Cardiac muscle cell (in vitro differentiated cells and primary cell): Measurements from ENCODE around the gene CREM. TPM values are rescaled to one million over a fixed set of nuclear protein-coding genes. Genes with fewer than 3 reads are reported as not detected.

Experiments used
- DNase-seq, 2 donors: peaks; one replicate each; pipeline versions ENCODE4 v3.0.0 to v3.0.0-alpha.2; 2010 to 2017; ENCODE audit warnings: low read depth in 1 of 2, low spot score in 1 of 2
- H3K27ac ChIP-seq: fragments of 200-600 bp; sonication (generic); 2 replicates; pipeline ENCODE4 v1.5.1; 2016
- H3K27me3 ChIP-seq: fragments of 200-600 bp; sonication (generic); 2 replicates; pipeline ENCODE4 v1.6.0; 2016; ENCODE audit warnings: control low read depth
- H3K36me3 ChIP-seq: fragments of 200-600 bp; sonication (generic); 2 replicates; pipeline ENCODE4 v1.5.1; 2016; ENCODE audit warnings: control low read depth
- H3K4me1 ChIP-seq: fragments of 200-600 bp; sonication (generic); 2 replicates; pipeline ENCODE4 v1.8.1; 2017; ENCODE audit warnings: low read depth, mild to moderate bottlenecking, mixed run types
- H3K4me3 ChIP-seq: fragments of 200-600 bp; sonication (generic); 2 replicates; pipeline ENCODE4 v1.5.1; 2016; ENCODE audit warnings: mild to moderate bottlenecking
- H3K9me3 ChIP-seq: fragments of 200-600 bp; sonication (generic); 2 replicates; pipeline ENCODE4 v1.5.1; 2017; ENCODE audit warnings: low read depth, mild to moderate bottlenecking, control low read depth
- polyA plus RNA-seq: library from polyadenylated mRNA; unstranded; fragments of >200 nt; fragmentation: Nextera tagmentation; extraction: Ambion mirVana; gene quantifications from 2 replicates; pipeline ENCODE4 v1.2.1, GENCODE V29; 2016
- total RNA-seq: library from RNA; depleted of rRNA; stranded (reverse); fragments of >200 nt; gene quantifications from 2 replicates; pipeline ENCODE4 v1.2.3, GENCODE V29; 2016
- TF ChIP-seq, protein P1 (sequence below): IDR thresholded peaks from 2 replicates; pipeline ENCODE4 v1.5.1; 2012; ENCODE audit warnings: low read depth, mild to moderate bottlenecking, low read length

CREM gene
- total and polyA plus RNA-seq, 2 experiments from 2014 or later = 415 to 486 TPM

DNA sequence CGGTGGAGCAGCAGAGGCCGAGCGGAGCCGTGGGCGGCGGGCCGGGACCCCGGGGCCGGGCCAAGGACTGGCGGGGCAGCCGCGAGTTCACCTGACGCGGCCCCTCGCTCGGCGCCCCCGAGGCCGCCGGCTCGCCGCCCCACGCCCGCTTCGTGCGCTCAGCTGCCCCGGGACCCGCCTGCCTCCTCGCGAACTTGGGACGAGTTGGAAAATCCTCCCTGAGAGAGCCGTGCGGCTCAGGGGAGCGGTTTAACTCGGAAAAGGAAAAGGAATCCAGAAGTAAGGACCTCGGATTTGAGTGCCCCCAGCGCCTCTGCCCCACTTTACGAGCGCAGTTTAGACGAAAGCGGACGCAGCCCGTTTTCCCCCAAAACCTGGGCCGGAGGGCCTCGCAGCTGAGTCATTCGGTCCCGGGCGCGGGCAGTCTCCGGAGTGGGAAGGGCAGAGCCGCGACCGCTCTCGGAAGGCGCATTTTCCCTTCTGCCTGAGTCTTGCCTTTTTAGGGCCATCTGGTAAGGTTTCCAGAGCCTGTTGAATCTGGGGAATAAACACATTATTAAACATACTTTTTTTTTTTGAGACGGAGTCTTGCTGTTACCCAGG, 744 bp downstream of the CREM start:
- H3K9me3 ChIP-seq = no peaks in the 10 kb centered on the region
- no peaks in the 10 kb centered on the region for H3K36me3 ChIP-seq
- TF ChIP-seq, protein P1, sequence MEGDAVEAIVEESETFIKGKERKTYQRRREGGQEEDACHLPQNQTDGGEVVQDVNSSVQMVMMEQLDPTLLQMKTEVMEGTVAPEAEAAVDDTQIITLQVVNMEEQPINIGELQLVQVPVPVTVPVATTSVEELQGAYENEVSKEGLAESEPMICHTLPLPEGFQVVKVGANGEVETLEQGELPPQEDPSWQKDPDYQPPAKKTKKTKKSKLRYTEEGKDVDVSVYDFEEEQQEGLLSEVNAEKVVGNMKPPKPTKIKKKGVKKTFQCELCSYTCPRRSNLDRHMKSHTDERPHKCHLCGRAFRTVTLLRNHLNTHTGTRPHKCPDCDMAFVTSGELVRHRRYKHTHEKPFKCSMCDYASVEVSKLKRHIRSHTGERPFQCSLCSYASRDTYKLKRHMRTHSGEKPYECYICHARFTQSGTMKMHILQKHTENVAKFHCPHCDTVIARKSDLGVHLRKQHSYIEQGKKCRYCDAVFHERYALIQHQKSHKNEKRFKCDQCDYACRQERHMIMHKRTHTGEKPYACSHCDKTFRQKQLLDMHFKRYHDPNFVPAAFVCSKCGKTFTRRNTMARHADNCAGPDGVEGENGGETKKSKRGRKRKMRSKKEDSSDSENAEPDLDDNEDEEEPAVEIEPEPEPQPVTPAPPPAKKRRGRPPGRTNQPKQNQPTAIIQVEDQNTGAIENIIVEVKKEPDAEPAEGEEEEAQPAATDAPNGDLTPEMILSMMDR = no peak
- peak overlapping the region; percentile 93 for H3K4me3 ChIP-seq
- DNase-seq = peak; percentile 24 to 76
- H3K27ac ChIP-seq = peak overlapping the region; percentile 100
- no peaks in the 10 kb centered on the region for H3K27me3 ChIP-seq
- H3K4me1 ChIP-seq = peaks cover 34% of the 10 kb centered on the region

DNA sequence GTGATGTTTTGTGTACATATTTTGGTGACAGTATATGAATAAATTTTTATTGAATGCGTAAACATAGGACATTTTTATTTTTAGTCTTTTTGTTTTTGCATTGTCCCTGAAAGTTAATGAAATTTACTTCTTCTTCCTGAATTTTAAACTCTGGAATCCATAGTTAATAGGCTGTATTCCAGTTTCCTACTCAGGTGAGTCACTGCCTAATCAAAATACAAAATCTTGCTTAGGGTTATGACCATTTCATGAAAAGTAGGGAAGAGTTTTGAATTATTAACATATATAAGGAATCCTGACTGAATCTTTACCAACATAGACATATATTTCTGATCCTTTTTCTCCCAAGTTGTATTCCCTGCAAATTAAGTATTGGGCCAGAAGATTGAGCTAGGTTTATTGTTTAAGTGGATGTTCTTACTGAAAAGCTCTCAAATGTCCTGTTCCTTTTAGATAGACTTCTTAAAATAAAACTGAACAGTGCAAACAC, 2.6 kb downstream of the CREM start:
- Histone ChIP-seq H3K4me1 (peaks cover 33% of the 10 kb centered on the region), H3K36me3 (no peaks in the 10 kb centered on the region), H3K9me3 (no peaks in the 10 kb centered on the region), H3K4me3 (peak overlapping the region; percentile 93), H3K27ac (peak overlapping the region; percentile 100), H3K27me3 (no peaks in the 10 kb centered on the region)
- TF ChIP-seq, protein P1 = no peak
- no peak for DNase-seq

DNA sequence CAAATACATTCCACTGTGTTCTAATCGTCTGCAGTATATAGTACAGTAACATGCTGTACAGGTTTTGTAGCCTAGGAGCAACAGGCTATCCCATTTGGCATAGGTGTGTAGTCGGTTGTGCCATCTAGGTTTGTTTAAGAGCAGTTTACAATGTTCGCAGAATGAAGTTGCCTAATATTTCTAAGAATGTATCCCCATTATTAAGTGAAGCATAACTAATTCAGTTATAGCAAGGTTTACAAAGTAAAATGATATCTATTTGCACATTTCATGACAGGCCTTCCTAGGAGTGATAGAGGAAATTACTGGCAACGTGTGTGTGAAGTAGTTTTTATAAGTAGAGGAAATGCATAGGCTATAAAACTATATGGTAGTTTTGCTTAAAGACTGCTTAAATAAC, 4.0 kb downstream of the CREM start:
- no peak for DNase-seq
- TF ChIP-seq, protein P1 = no peak
- Histone ChIP-seq H3K27ac (peak overlapping the region; percentile 100), H3K4me3 (peak overlapping the region; percentile 93), H3K36me3 (no peaks in the 10 kb centered on the region), H3K4me1 (peaks cover 32% of the 10 kb centered on the region), H3K9me3 (no peaks in the 10 kb centered on the region), H3K27me3 (no peaks in the 10 kb centered on the region)

DNA sequence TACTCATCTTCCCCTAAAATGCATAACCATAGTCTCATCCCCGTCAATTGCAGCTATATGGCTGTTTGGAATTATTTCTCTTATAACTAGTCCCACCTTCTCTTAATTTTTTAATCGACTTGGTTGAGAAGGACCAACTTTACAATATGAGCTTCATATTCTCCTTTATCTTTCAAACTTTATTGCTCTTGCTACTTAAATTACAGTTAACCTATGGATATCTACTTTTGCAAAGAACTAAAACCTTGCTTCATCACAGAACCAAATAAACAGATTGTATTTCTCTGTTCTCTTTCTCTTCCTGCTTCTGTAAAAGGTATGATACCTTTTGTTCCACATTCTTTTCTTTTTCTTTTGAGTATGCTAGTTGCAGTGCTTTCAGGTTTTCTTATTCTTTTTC, 6.1 kb downstream of the CREM start:
- Histone ChIP-seq H3K27ac (peak overlapping the region; percentile 61), H3K4me1 (peaks cover 31% of the 10 kb centered on the region), H3K9me3 (no peaks in the 10 kb centered on the region), H3K4me3 (peak overlapping the region; percentile 11), H3K36me3 (no peaks in the 10 kb centered on the region), H3K27me3 (no peaks in the 10 kb centered on the region)
- TF ChIP-seq, protein P1 = no peak
- no peak for DNase-seq

DNA sequence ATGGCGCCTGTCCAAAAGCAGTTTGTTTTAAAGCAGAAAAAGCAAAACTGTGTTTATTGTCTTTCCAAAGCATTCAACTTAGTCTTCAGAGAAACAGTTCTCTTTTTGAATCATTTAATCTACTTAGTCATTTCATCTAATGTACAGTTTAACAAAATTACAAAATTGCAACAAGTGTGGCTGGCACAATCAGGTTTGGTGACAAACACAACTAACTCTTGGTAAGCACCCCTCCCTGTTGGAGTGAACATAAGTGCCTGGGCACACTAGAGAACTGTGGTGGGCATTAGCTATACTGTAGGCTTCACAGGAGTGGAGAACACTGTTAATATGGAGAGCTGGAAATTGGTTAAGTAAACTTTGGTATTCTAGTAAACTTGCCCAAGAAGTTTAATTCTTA, 6.9 kb downstream of the CREM start:
- TF ChIP-seq, protein P1 = no peak
- Histone ChIP-seq H3K4me3 (no peak overlapping the region), H3K4me1 (peaks cover 39% of the 10 kb centered on the region)

More for the DNA sequence above, 6.9 kb downstream of the CREM start:
- Histone ChIP-seq H3K36me3 (no peaks in the 10 kb centered on the region), H3K27me3 (no peaks in the 10 kb centered on the region), H3K9me3 (no peaks in the 10 kb centered on the region), H3K27ac (peak overlapping the region; percentile 48)
- DNase-seq = no peak
